ENCODE results near the gene MANEA.

DNA sequence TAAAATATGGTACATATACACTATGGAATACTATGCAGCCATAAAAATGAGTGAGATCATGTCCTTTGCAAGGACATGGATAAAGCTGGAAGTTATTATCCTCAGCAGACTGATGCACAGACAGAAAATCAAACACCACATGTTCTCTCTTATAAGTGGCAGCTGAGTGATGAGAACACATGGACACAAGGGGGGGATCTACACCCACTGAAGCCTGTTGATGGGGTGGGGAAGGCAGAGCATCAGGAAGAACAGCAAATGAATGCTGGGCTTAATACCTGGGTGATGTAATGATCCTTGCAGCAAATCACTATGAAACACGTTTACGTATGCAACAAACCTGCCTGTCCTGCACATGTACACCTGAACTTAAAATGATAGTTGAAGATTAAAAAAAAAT, 71.3 kb downstream of the MANEA start:
- TF ChIP-seq EZH2phosphoT487 (IDR thresholded peaks at IDR 0.05), result no peak
- TF ChIP-seq CTCF (IDR thresholded peaks at IDR 0.05), result peak; percentile 35
- no peak for TF ChIP-seq EZH2 (IDR thresholded peaks at IDR 0.05)

Data from neural progenitor cell (in vitro differentiated cells).